Endothelial cell of umbilical vein (primary cell): ENCODE results near the gene NMD3. TPM values are rescaled to one million over a fixed set of nuclear protein-coding genes. Genes with fewer than 3 reads are reported as not detected.

Experiments used
- BruUV-seq: library from RNA; stranded (reverse); fragments of 400-500 nt; replicated peaks from 2 replicates; lab custom pipeline; 2021; lab: Mats Ljungman, UMichigan
- CTCF ChIA-PET: fragments of 300-600, 350-600 bp; sonication (Branson Sonifier 250); formaldehyde crosslinking; loops from one replicate; lab custom pipeline; 2021; ENCODE audit warnings: antibody characterized with exemption, inconsistent platforms; lab: Charles Lee
- POLR2A ChIA-PET: fragments of 300-600, 350-600 bp; sonication (Branson Sonifier 250); formaldehyde crosslinking; loops from one replicate; lab custom pipeline; 2021; ENCODE audit warnings: antibody characterized with exemption, inconsistent platforms; lab: Charles Lee
- DNase-seq: peaks from one replicate; pipeline ENCODE4 v3.0.0-alpha.2; 2011; ENCODE audit warnings: low read depth, low spot score
- FAIRE-seq: peaks from 2 replicates; lab custom pipeline; 2011; peaks lifted over from hg19 to GRCh38; lab: Jason Lieb, UNC
- H2AFZ ChIP-seq: 2 replicates; pipeline ENCODE4 v1.6.0; 2012; ENCODE audit warnings: low read depth, low read length, control low read depth, inconsistent platforms
- H3K27ac ChIP-seq: 2 replicates; pipeline ENCODE4 v1.5.1; 2011; ENCODE audit warnings: low read depth, mild to moderate bottlenecking, control low read depth, low read length, moderate library complexity; ENCODE audit not compliant: insufficient read depth
- H3K27me3 ChIP-seq, 2 experiments: 2 replicates each; pipeline versions ENCODE4 v1.6.0 to v1.6.1; 2011; ENCODE audit warnings: low read length in 2 of 2, mixed read lengths in 1 of 2; ENCODE audit not compliant: control insufficient read depth in 2 of 2, insufficient read depth in 2 of 2
- H3K36me3 ChIP-seq, 2 experiments: 2 replicates in 1 of 2; 3 replicates in 1 of 2; pipeline ENCODE4 v1.5.1; 2011; ENCODE audit warnings: low read length in 2 of 2, mild to moderate bottlenecking in 1 of 2, moderate library complexity in 1 of 2; ENCODE audit not compliant: control insufficient read depth in 2 of 2, insufficient read depth in 2 of 2; ENCODE audit errors: extremely low read depth in 1 of 2
- H3K4me1 ChIP-seq: 3 replicates; pipeline ENCODE4 v1.5.1; 2011; ENCODE audit warnings: mild to moderate bottlenecking, low read length; ENCODE audit not compliant: control insufficient read depth, insufficient read depth; ENCODE audit errors: extremely low read depth
- H3K4me2 ChIP-seq: 2 replicates; pipeline ENCODE4 v1.6.1; 2011; ENCODE audit warnings: low read length, control low read depth, mixed read lengths; ENCODE audit not compliant: insufficient read depth
- H3K4me3 ChIP-seq, 3 experiments: fragments of 200-600 bp in 1 of 3; sonication (generic), shearing (Covaris generic) in 1 of 3; replicated peaks in 1 of 3; 2 replicates each; pipeline ENCODE4 v1.5.1; 2011 to 2016; ENCODE audit warnings: control low read depth in 3 of 3, low read length in 3 of 3, mild to moderate bottlenecking in 2 of 3, inconsistent platforms in 1 of 3, low read depth in 1 of 3, moderate library complexity in 1 of 3; ENCODE audit not compliant: insufficient read depth in 1 of 3
- H3K79me2 ChIP-seq: 2 replicates; pipeline ENCODE4 v1.6.0; 2012; ENCODE audit warnings: low read length, inconsistent platforms; ENCODE audit not compliant: control insufficient read depth, insufficient read depth
- H3K9ac ChIP-seq: replicated peaks from 2 replicates; pipeline ENCODE3; 2011; ENCODE audit warnings: low read length, control low read depth; ENCODE audit not compliant: insufficient read depth; ENCODE audit errors: extremely low read depth
- H3K9me1 ChIP-seq: replicated peaks from 3 replicates; pipeline ENCODE4 v1.6.0; 2011; ENCODE audit warnings: mild to moderate bottlenecking, low read length; ENCODE audit not compliant: control insufficient read depth, insufficient read depth; ENCODE audit errors: extremely low read depth
- H3K9me3 ChIP-seq: replicated peaks from 2 replicates; pipeline ENCODE4 v1.5.1; 2012; ENCODE audit warnings: low read length, inconsistent platforms; ENCODE audit not compliant: control insufficient read depth, insufficient read depth
- H4K20me1 ChIP-seq: replicated peaks from 2 replicates; pipeline ENCODE3; 2011; ENCODE audit warnings: mild to moderate bottlenecking, low read length; ENCODE audit not compliant: control insufficient read depth, insufficient read depth; ENCODE audit errors: extremely low read depth
- EZH2 ChIP-seq: IDR thresholded peaks from 2 replicates; pipeline ENCODE4 v1.6.1; 2012; ENCODE audit warnings: borderline replicate concordance, low read depth, mild to moderate bottlenecking, moderate library complexity, low read length, inconsistent platforms; ENCODE audit not compliant: severe bottlenecking
- FOS ChIP-seq: IDR thresholded peaks from 2 replicates; pipeline ENCODE4 v1.6.1; 2011; ENCODE audit warnings: mild to moderate bottlenecking, low read length, moderate library complexity, borderline replicate concordance; ENCODE audit not compliant: insufficient read depth
- GATA2 ChIP-seq: IDR thresholded peaks from 2 replicates; pipeline ENCODE4 v1.7.0; 2011; ENCODE audit warnings: low read depth, mild to moderate bottlenecking, moderate library complexity, mixed read lengths, low read length; ENCODE audit not compliant: insufficient read length, insufficient read depth
- JUN ChIP-seq: IDR thresholded peaks from 2 replicates; pipeline ENCODE4 v1.6.1; 2011; ENCODE audit warnings: borderline replicate concordance, low read depth; ENCODE audit not compliant: insufficient read length, insufficient read depth
- MYC ChIP-seq: IDR thresholded peaks from one replicate; pipeline ENCODE4 v1.6.1; 2011; ENCODE audit warnings: mild to moderate bottlenecking, low read depth, low read length
- POLR2A ChIP-seq: IDR thresholded peaks from 2 replicates; pipeline ENCODE4 v1.6.1; 2012; ENCODE audit warnings: low read depth, mild to moderate bottlenecking, control low read depth, low read length
- POLR2AphosphoS5 ChIP-seq: IDR thresholded peaks from 2 replicates; pipeline ENCODE4 v1.6.1; 2012; ENCODE audit warnings: low read depth, mild to moderate bottlenecking, control low read depth, low read length, moderate library complexity; ENCODE audit not compliant: insufficient read depth
- dilution Hi-C: fragments of 300-500 bp; cut with MboI; formaldehyde crosslinking; loops from one replicate; pipeline ENCODE4 v1.15.0; 2019; ENCODE audit warnings: low sequenced_read_pairs; ENCODE audit not compliant: extremely low pct_ligation_motif_present
- intact Hi-C: fragments of 100-400 bp; cut with micrococcal nuclease; formaldehyde crosslinking; loops from one replicate; pipeline ENCODE4 v1.10.0; 2022
- polyA plus RNA-seq, 4 experiments: library from polyadenylated mRNA; depleted of rRNA in 3 of 4; stranded (reverse) in 3 of 4; unstranded in 1 of 4; fragments of >200 nt; gene quantifications; 2 replicates each; pipeline versions ENCODE4 v1.2.1 to v1.2.3, GENCODE V29; 2011 to 2012; ENCODE audit warnings: missing spikeins in 1 of 4
- total RNA-seq: library from RNA; stranded (reverse); gene quantifications from 2 replicates; pipeline ENCODE4 v1.2.3, GENCODE V29; 2021
- TF ChIP-seq, protein P1 (sequence below), 2 donors: IDR thresholded peaks; 1 replicate in 1 of 2; 2 replicates in 1 of 2; pipeline ENCODE4 v1.5.1; 2011; ENCODE audit warnings: low read length in 2 of 2, mild to moderate bottlenecking in 2 of 2, moderate library complexity in 2 of 2, control low read depth in 1 of 2, inconsistent platforms in 1 of 2, low read depth in 1 of 2; ENCODE audit not compliant: insufficient read depth in 1 of 2; ENCODE audit errors: extremely low read depth in 1 of 2
- TF ChIP-seq, protein P2 (sequence below): IDR thresholded peaks from 2 replicates; pipeline ENCODE4 v1.6.1; 2011; ENCODE audit not compliant: insufficient read depth, insufficient read length

NMD3 gene
- total and polyA plus RNA-seq, 2 donors (not counting 3 experiments of a cell fraction or from before 2014, with no cell fraction given), result 14.2 to 53.8 TPM

DNA sequence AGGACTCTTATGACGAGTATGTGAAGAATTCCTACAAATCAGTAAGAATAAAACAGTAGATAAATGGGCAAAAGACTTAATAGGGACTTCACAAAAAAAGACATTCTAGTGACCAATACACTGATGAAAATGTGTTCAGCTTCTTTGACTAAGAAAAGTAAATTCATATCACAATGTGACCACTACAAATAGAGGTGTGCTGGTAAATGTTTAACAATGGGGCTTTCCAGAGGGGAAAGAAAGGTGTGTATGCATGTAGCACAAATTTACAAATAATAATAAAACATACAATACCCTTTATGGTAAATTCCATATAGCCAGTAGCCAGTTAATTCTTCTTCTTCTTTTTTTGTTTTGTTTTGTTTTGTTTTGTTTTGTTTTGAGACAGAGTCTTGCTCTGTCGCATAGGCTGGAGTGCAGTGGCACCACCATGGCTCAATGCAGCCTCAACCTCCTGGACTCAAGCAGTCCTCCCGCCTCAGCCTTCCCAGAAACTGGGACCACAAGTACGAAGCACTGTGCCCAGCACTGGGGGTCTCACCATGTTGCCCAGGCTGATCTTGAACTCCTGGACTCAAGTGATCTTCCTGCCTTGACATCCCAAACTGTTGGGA, 17.5 kb upstream of the NMD3 start:
- Histone ChIP-seq H3K27ac (no peak overlapping the region), H3K9me1 (no peaks in the 10 kb centered on the region), H3K4me2 (no peak overlapping the region), H3K4me3 (no peak overlapping the region), H3K27me3 (no peaks in the 10 kb centered on the region), H4K20me1 (no peaks in the 10 kb centered on the region), H3K9ac (no peak overlapping the region), H3K79me2 (no peaks in the 10 kb centered on the region), H2AFZ (no peak overlapping the region), H3K36me3 (no peaks in the 10 kb centered on the region), H3K4me1 (no peaks in the 10 kb centered on the region), H3K9me3 (no peaks in the 10 kb centered on the region)
- POLR2A ChIA-PET, result no interaction called here
- intact Hi-C loops, result loop anchor here (1.0 to 5.0 kb wide), 2 partner anchors 246 to 282 kb away; no protein-coding TSS in a partner anchor
- dilution Hi-C loops, result no loop called here
- no peak for FAIRE-seq
- BruUV-seq, result no TSS peak
- DNase-seq, result no peak
- TF ChIP-seq POLR2AphosphoS5 (no peak), MYC (no peak), EZH2 (no peak), GATA2 (no peak), POLR2A (no peak), FOS (no peak), JUN (no peak)
- TF ChIP-seq, protein P1, sequence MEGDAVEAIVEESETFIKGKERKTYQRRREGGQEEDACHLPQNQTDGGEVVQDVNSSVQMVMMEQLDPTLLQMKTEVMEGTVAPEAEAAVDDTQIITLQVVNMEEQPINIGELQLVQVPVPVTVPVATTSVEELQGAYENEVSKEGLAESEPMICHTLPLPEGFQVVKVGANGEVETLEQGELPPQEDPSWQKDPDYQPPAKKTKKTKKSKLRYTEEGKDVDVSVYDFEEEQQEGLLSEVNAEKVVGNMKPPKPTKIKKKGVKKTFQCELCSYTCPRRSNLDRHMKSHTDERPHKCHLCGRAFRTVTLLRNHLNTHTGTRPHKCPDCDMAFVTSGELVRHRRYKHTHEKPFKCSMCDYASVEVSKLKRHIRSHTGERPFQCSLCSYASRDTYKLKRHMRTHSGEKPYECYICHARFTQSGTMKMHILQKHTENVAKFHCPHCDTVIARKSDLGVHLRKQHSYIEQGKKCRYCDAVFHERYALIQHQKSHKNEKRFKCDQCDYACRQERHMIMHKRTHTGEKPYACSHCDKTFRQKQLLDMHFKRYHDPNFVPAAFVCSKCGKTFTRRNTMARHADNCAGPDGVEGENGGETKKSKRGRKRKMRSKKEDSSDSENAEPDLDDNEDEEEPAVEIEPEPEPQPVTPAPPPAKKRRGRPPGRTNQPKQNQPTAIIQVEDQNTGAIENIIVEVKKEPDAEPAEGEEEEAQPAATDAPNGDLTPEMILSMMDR (IDR thresholded peaks at IDR 0.05; ENCODE audit: extremely low read depth in 1 of 2, insufficient read depth in 1 of 2, low read depth in 1 of 2, low read length in 2 of 2), result no peak
- TF ChIP-seq, protein P2, sequence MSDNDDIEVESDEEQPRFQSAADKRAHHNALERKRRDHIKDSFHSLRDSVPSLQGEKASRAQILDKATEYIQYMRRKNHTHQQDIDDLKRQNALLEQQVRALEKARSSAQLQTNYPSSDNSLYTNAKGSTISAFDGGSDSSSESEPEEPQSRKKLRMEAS, result no peak
- CTCF ChIA-PET, result interaction anchor here (0.9 to 1.2 kb wide), 4 partner anchors 219 to 262 kb away, joined by 3 to 10 read pairs (median 4); no protein-coding TSS in a partner anchor
